SJCRH30 (cell line): ENCODE results near the gene ACTL9. TPM values are rescaled to one million over a fixed set of nuclear protein-coding genes. Genes with fewer than 3 reads are reported as not detected.
A peak's percentile ranks its signal among the peaks of the same experiment; 100 is the strongest.
"Not testable (repeated sequence)": the region's sequence is repeated elsewhere in the genome, so short reads cannot be mapped to it uniquely, and the experiment has no call there.

Experiments used
- DNase-seq, 2 experiments: peaks; one replicate each; pipeline ENCODE4 v3.0.0-alpha.2; 2015 to 2020
- H3K27ac ChIP-seq: fragments of 250-450 bp; sonication (Bioruptor Pico); 2 replicates; pipeline ENCODE4 v1.5.1; 2020; ENCODE audit warnings: mild to moderate bottlenecking, moderate library complexity
- H3K27me3 ChIP-seq: fragments of 250-450 bp; sonication (Bioruptor Pico); 2 replicates; pipeline ENCODE4 v1.5.1; 2020; ENCODE audit warnings: mild to moderate bottlenecking, moderate library complexity
- H3K36me3 ChIP-seq: fragments of 250-450 bp; sonication (Bioruptor Pico); 2 replicates; pipeline ENCODE4 v1.5.1; 2020; ENCODE audit warnings: mild to moderate bottlenecking, moderate library complexity
- H3K4me1 ChIP-seq: fragments of 250-450 bp; sonication (Bioruptor Pico); 2 replicates; pipeline ENCODE4 v1.5.1; 2020; ENCODE audit warnings: mild to moderate bottlenecking, moderate library complexity
- H3K4me3 ChIP-seq: fragments of 250-450 bp; sonication (Bioruptor Pico); 2 replicates; pipeline ENCODE4 v1.5.1; 2020; ENCODE audit warnings: mild to moderate bottlenecking, moderate library complexity
- H3K9me3 ChIP-seq: fragments of 250-450 bp; sonication (Bioruptor Pico); replicated peaks from 2 replicates; pipeline ENCODE4 v1.5.1; 2020; ENCODE audit warnings: mild to moderate bottlenecking, moderate library complexity
- total RNA-seq: library from RNA; depleted of rRNA; stranded (reverse); fragments of >200 nt; shearing (Covaris generic); gene quantifications from 2 replicates; pipeline ENCODE4 v1.2.3, GENCODE V29; 2014; rRNA removed

ACTL9 gene
- total RNA-seq, result not detected in 2 replicates

- Histone ChIP-seq H3K27ac (no peak within 1 kb of the TSS), H3K27me3 (no peaks in the 10 kb centered on the region), H3K36me3 (no peaks in the 10 kb centered on the region), H3K4me3 (no peak within 1 kb of the TSS), H3K4me1 (no peaks in the 10 kb centered on the region), H3K9me3 (no peaks in the 10 kb centered on the region)
- DNase-seq, result no peak
These were observed at the start of gene ACTL9 for GRCh38 chr19:8698433-8699063. TSS of gene ACTL9 (minus strand) at chr19:8698795. CDS start at chr19:8698701, 94 bp downstream.

GRCh38 chr19:8739291-8740065 is 40.9 kb upstream of the ACTL9 start:
- H3K27ac ChIP-seq, H3K9me3 ChIP-seq, DNase-seq, H3K4me1 ChIP-seq, H3K27me3 ChIP-seq, H3K4me3 ChIP-seq, H3K36me3 ChIP-seq: not testable (repeated sequence)

GRCh38 chr19:8738377-8738776 is 39.8 kb upstream of the ACTL9 start:
- DNase-seq, result no peak
- H3K4me3 ChIP-seq, result no peak overlapping the region
- H3K4me1 ChIP-seq, result no peaks in the 10 kb centered on the region
- H3K27me3 ChIP-seq, result no peaks in the 10 kb centered on the region
- H3K9me3 ChIP-seq, result no peaks in the 10 kb centered on the region
- no peaks in the 10 kb centered on the region for H3K36me3 ChIP-seq
- no peak overlapping the region for H3K27ac ChIP-seq

GRCh38 chr19:8731428-8732169 is 33.0 kb upstream of the ACTL9 start:
- Histone ChIP-seq H3K27ac (no peak overlapping the region), H3K27me3 (no peaks in the 10 kb centered on the region), H3K36me3 (no peaks in the 10 kb centered on the region), H3K9me3 (no peaks in the 10 kb centered on the region), H3K4me3 (no peak overlapping the region), H3K4me1 (no peaks in the 10 kb centered on the region)
- DNase-seq, result peak; percentile 10 to 11

GRCh38 chr19:8724276-8724675 is 25.7 kb upstream of the ACTL9 start:
- Histone ChIP-seq H3K27ac (no peak overlapping the region), H3K4me3 (no peak overlapping the region)
- no peak for DNase-seq

GRCh38 chr19:8722032-8722431 is 23.4 kb upstream of the ACTL9 start:
- Histone ChIP-seq H3K27ac (no peak overlapping the region), H3K9me3 (no peaks in the 10 kb centered on the region)
- DNase-seq, result no peak

More at GRCh38 chr19:8724276-8724675, 25.7 kb upstream of the ACTL9 start:
- Histone ChIP-seq H3K27me3 (no peaks in the 10 kb centered on the region), H3K4me1 (no peaks in the 10 kb centered on the region), H3K9me3 (no peaks in the 10 kb centered on the region), H3K36me3 (no peaks in the 10 kb centered on the region)

GRCh38 chr19:8721334-8721733 is 22.7 kb upstream of the ACTL9 start, which contains the start of gene OR2Z1:
TSS of gene OR2Z1 (plus strand) at chr19:8721634. CDS start at chr19:8731029, 9,395 bp downstream.
- no peaks in the 10 kb centered on the region for H3K4me1 ChIP-seq
- no peak for DNase-seq
- no peaks in the 10 kb centered on the region for H3K9me3 ChIP-seq
- no peaks in the 10 kb centered on the region for H3K36me3 ChIP-seq
- H3K4me3 ChIP-seq, result no peak within 1 kb of the TSS
- no peak within 1 kb of the TSS for H3K27ac ChIP-seq
- H3K27me3 ChIP-seq, result no peaks in the 10 kb centered on the region

More at GRCh38 chr19:8722032-8722431, 23.4 kb upstream of the ACTL9 start:
- Histone ChIP-seq H3K4me3 (no peak overlapping the region), H3K36me3 (no peaks in the 10 kb centered on the region), H3K4me1 (no peaks in the 10 kb centered on the region), H3K27me3 (no peaks in the 10 kb centered on the region)

GRCh38 chr19:8710337-8710736 is 11.7 kb upstream of the ACTL9 start:
- not testable (repeated sequence) for H3K4me3 ChIP-seq

GRCh38 chr19:8705742-8706141 is 7.1 kb upstream of the ACTL9 start:
- Histone ChIP-seq H3K36me3 (no peaks in the 10 kb centered on the region), H3K4me3 (no peak overlapping the region), H3K27me3 (no peaks in the 10 kb centered on the region), H3K9me3 (no peaks in the 10 kb centered on the region), H3K4me1 (no peaks in the 10 kb centered on the region), H3K27ac (no peak overlapping the region)
- DNase-seq, result no peak

More at GRCh38 chr19:8710337-8710736, 11.7 kb upstream of the ACTL9 start:
- not testable (repeated sequence) for H3K9me3 ChIP-seq, H3K36me3 ChIP-seq, H3K27ac ChIP-seq, H3K27me3 ChIP-seq, H3K4me1 ChIP-seq, DNase-seq

- H3K4me3 ChIP-seq, H3K4me1 ChIP-seq, H3K36me3 ChIP-seq, DNase-seq, H3K27me3 ChIP-seq, H3K27ac ChIP-seq, H3K9me3 ChIP-seq: not testable (repeated sequence)
These were observed 6.7 kb upstream of the ACTL9 start for GRCh38 chr19:8705304-8705703.

- Histone ChIP-seq H3K27me3 (no peaks in the 10 kb centered on the region), H3K4me3 (no peak overlapping the region), H3K36me3 (no peaks in the 10 kb centered on the region), H3K4me1 (no peaks in the 10 kb centered on the region), H3K9me3 (no peaks in the 10 kb centered on the region), H3K27ac (no peak overlapping the region)
- no peak for DNase-seq
These were observed 4.6 kb upstream of the ACTL9 start for GRCh38 chr19:8703223-8703622.

GRCh38 chr19:8702350-8702749 is 3.8 kb upstream of the ACTL9 start:
- H3K4me1 ChIP-seq, result no peaks in the 10 kb centered on the region
- no peaks in the 10 kb centered on the region for H3K36me3 ChIP-seq
- H3K4me3 ChIP-seq, result no peak overlapping the region
- H3K9me3 ChIP-seq, result no peaks in the 10 kb centered on the region
- H3K27ac ChIP-seq, result no peak overlapping the region
- DNase-seq, result no peak
- no peaks in the 10 kb centered on the region for H3K27me3 ChIP-seq

GRCh38 chr19:8700956-8701355 is 2.4 kb upstream of the ACTL9 start:
- Histone ChIP-seq H3K4me1 (no peaks in the 10 kb centered on the region), H3K27ac (no peak overlapping the region), H3K4me3 (no peak overlapping the region), H3K9me3 (no peaks in the 10 kb centered on the region), H3K27me3 (no peaks in the 10 kb centered on the region), H3K36me3 (no peaks in the 10 kb centered on the region)
- DNase-seq, result no peak

GRCh38 chr19:8699908-8700307 is 1.3 kb upstream of the ACTL9 start:
- Histone ChIP-seq H3K4me1 (no peaks in the 10 kb centered on the region), H3K27me3 (no peaks in the 10 kb centered on the region)
- DNase-seq, result no peak

More at GRCh38 chr19:8699908-8700307, 1.3 kb upstream of the ACTL9 start:
- H3K9me3 ChIP-seq, result no peaks in the 10 kb centered on the region
- no peak overlapping the region for H3K4me3 ChIP-seq
- H3K27ac ChIP-seq, result no peak overlapping the region
- no peaks in the 10 kb centered on the region for H3K36me3 ChIP-seq
